C4-2B (cell line): Measurements from ENCODE around the gene POLR1D.
"Not testable (repeated sequence)": the region's sequence is repeated elsewhere in the genome, so short reads cannot be mapped to it uniquely, and the experiment has no call there.

Experiments
- H3K27ac ChIP-seq: fragments of 450-650 bp; 2 replicates; pipeline ENCODE4 v1.5.1; 2017
- CTCF ChIP-seq: fragments of 450-650 bp; conservative IDR thresholded peaks from 2 replicates; pipeline ENCODE4 v1.5.1; 2017; ENCODE audit warnings: mild to moderate bottlenecking
- ZFX ChIP-seq: fragments of 450-650 bp; IDR thresholded peaks from 2 replicates; pipeline ENCODE4 v1.6.1; 2017

POLR1D gene

GRCh38 chr13:27625839-27626238, 4.1 kb downstream of the POLR1D start:
- H3K27ac ChIP-seq: no peak overlapping the region
- TF ChIP-seq CTCF: no peak
- no peak for TF ChIP-seq ZFX

DNA sequence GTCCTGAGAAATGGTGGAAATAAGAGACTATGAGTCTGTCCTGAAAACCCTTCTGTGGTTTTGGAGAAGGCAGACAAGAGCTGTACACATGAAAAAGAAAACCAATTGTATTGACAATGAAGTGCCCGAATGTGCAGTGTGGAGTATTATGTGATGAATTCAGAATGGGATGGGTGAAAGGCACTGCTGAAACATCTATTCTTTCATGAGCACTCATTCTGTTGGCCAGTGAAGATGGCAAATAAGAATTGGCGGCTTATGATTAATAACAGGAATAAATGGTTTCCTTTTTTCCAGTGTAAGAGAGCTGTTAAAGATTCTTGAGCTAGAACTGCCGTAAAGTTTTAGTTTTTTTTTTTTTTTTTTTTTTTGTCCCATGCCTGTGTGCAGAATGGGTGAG, 5.7 kb downstream of the POLR1D start:
- TF ChIP-seq CTCF (no peak), ZFX (no peak)
- H3K27ac ChIP-seq: no peak overlapping the region

GRCh38 chr13:27628081-27628480, 6.4 kb downstream of the POLR1D start:
- TF ChIP-seq CTCF (no peak), ZFX (no peak)
- no peak overlapping the region for H3K27ac ChIP-seq

DNA sequence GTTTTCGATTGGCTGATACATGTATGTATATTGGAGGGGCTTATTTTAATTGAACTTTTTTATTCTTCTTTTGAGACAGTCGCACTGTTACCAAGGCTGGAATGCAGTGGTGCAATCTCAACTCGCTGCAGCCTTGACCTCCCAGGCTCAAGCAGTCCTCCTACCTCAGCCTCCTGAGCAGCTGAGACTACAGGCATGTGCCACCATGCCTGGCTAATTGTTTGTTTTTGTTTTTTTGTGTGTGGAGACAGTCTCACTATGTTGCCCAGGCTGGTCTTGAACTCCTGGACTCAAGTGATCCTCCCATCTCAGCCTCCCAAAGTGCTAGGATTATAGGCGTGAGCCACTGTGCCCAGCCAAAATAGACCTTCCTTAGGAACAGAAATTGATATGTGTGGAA, 7.1 kb downstream of the POLR1D start:
- not testable (repeated sequence) for H3K27ac ChIP-seq

GRCh38 chr13:27631156-27631555, 9.5 kb downstream of the POLR1D start:
- no peak overlapping the region for H3K27ac ChIP-seq
- TF ChIP-seq ZFX (no peak), CTCF (no peak)

DNA sequence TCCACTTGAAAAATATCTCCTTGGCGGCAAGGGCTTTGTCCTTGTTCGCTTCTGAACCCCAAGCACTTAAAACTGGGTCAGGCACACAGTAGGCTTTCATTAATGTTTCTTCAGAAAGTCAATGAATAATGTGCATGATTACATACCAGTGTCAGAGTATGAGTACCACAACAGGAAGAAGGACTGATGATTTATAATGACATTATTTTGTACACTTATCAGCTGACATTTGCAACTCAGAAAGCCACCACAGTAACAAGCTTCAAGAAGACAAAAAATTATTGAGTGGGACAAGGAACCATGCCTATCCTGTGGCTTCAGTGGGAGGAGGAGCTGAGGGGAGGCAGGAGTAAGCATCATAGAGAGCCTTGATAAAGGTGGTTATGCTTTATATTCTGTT, 10.0 kb downstream of the POLR1D start:
- TF ChIP-seq CTCF (no peak), ZFX (no peak)
- H3K27ac ChIP-seq: no peak overlapping the region

- H3K27ac ChIP-seq: no peak overlapping the region
- TF ChIP-seq ZFX (no peak), CTCF (no peak)
Measured at GRCh38 chr13:27632214-27632613, 10.5 kb downstream of the POLR1D start.

DNA sequence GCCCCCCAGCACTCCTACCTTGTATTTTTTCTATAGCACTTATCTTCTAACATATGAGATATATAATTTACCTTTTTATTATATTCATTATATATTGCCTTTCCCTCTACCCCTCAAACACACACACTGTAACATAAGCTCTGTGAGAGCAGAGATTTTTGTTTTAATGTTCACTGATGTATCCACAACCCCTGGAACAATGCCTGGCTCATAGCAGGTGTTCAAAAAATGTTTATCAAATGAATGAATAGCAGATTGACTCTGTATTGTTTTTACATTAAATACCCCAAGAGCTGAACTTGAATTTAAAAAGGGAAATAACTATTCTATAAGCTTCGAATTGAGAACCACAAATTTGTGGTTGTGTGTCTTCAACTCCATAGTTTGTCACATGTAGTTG, 11.0 kb downstream of the POLR1D start:
- no peak overlapping the region for H3K27ac ChIP-seq
- TF ChIP-seq CTCF (no peak), ZFX (no peak)
